H1 (cell line): ENCODE measurements around the gene CAVIN4. TPM values are rescaled to one million over a fixed set of nuclear protein-coding genes. Genes with fewer than 3 reads are reported as not detected.

Experiments
- CTCF ChIA-PET: fragments of 300-600 bp; sonication (Branson Sonifier 250); formaldehyde crosslinking; loops from one replicate; lab custom pipeline; 2021; ENCODE audit not compliant: partially characterized antibody; lab: Charles Lee
- POLR2A ChIA-PET: fragments of 300-600 bp; sonication (Branson Sonifier 250); formaldehyde crosslinking; loops from one replicate; lab custom pipeline; 2021; ENCODE audit warnings: inconsistent platforms; ENCODE audit not compliant: partially characterized antibody; lab: Charles Lee
- DNase-seq, 2 experiments: peaks; one replicate each; pipeline versions ENCODE4 v3.0.0 to v3.0.0-alpha.2; 2010 to 2022; ENCODE audit warnings: low spot score in 2 of 2, low read depth in 1 of 2, mixed read lengths in 1 of 2
- FAIRE-seq: peaks from 2 replicates; lab custom pipeline; 2011; peaks lifted over from hg19 to GRCh38; lab: Jason Lieb, UNC
- H2AFZ ChIP-seq: 2 replicates; pipeline ENCODE4 v1.8.1; 2012; ENCODE audit warnings: low read length, inconsistent platforms
- H2AK5ac ChIP-seq: 2 replicates; pipeline ENCODE4 v1.6.1; 2013; ENCODE audit warnings: low read depth, low read length
- H2BK120ac ChIP-seq: replicated peaks from 2 replicates; pipeline ENCODE3; 2013; ENCODE audit warnings: low read depth, low read length, inconsistent platforms
- H2BK12ac ChIP-seq: 2 replicates; pipeline ENCODE4 v1.6.1; 2013; ENCODE audit warnings: low read depth, low read length
- H2BK15ac ChIP-seq: 2 replicates; pipeline ENCODE4 v1.6.1; 2013; ENCODE audit warnings: low read length
- H2BK20ac ChIP-seq: 2 replicates; pipeline ENCODE4 v1.6.1; 2013; ENCODE audit warnings: low read length
- H2BK5ac ChIP-seq: 2 replicates; pipeline ENCODE4 v1.6.1; 2013; ENCODE audit warnings: low read depth, low read length
- H3K14ac ChIP-seq: 2 replicates; pipeline ENCODE4 v1.6.1; 2013; ENCODE audit warnings: inconsistent platforms; ENCODE audit not compliant: insufficient read length
- H3K18ac ChIP-seq: 2 replicates; pipeline ENCODE4 v1.6.1; 2013; ENCODE audit warnings: low read length; ENCODE audit errors: extremely low read depth
- H3K23ac ChIP-seq: 2 replicates; pipeline ENCODE4 v1.6.1; 2013; ENCODE audit warnings: inconsistent platforms; ENCODE audit not compliant: insufficient read length
- H3K23me2 ChIP-seq: 2 replicates; pipeline ENCODE4 v1.6.1; 2013; ENCODE audit warnings: low read depth, low read length
- H3K27ac ChIP-seq: 2 replicates; pipeline ENCODE4 v1.6.1; 2011; ENCODE audit warnings: low read depth, low read length, inconsistent platforms
- H3K27me3 ChIP-seq, 4 experiments: replicated peaks in 1 of 4; 1 replicate in 1 of 4; 2 replicates in 3 of 4; pipeline versions ENCODE4 v1.6.1 to v1.8.1; 2011 to 2013; ENCODE audit warnings: low read length in 3 of 4, mild to moderate bottlenecking in 3 of 4, inconsistent platforms in 2 of 4, mixed read lengths in 2 of 4, moderate library complexity in 1 of 4; ENCODE audit not compliant: control insufficient read depth in 3 of 4, insufficient read depth in 3 of 4; ENCODE audit errors: extremely low read depth in 1 of 4
- H3K36me3 ChIP-seq, 4 experiments: 2 replicates each; pipeline versions ENCODE4 v1.6.1 to v1.8.1; 2011 to 2013; ENCODE audit warnings: mild to moderate bottlenecking in 4 of 4, low read length in 3 of 4, moderate library complexity in 2 of 4, control low read depth in 1 of 4, inconsistent platforms in 1 of 4; ENCODE audit not compliant: insufficient read depth in 4 of 4, control insufficient read depth in 2 of 4
- H3K4ac ChIP-seq: replicated peaks from 2 replicates; pipeline ENCODE3; 2013; ENCODE audit warnings: low read length, low read depth, mixed read lengths, inconsistent platforms; ENCODE audit not compliant: insufficient read length
- H3K4me1 ChIP-seq, 4 experiments: replicated peaks in 1 of 4; 1 replicate in 1 of 4; 2 replicates in 3 of 4; pipeline versions ENCODE4 v1.6.1 to v1.8.1; 2011 to 2013; ENCODE audit warnings: low read length in 3 of 4, inconsistent platforms in 2 of 4, mixed read lengths in 1 of 4; ENCODE audit not compliant: insufficient read depth in 4 of 4, control insufficient read depth in 3 of 4
- H3K4me2 ChIP-seq, 2 experiments: 2 replicates each; pipeline versions ENCODE4 v1.6.1 to v1.8.1; 2011 to 2013; ENCODE audit warnings: low read depth in 2 of 2, low read length in 2 of 2, control low read depth in 1 of 2, inconsistent platforms in 1 of 2, mild to moderate bottlenecking in 1 of 2; ENCODE audit not compliant: insufficient read depth in 1 of 2
- H3K4me3 ChIP-seq, 4 experiments: fragments of 200-600, 300-600 bp in 1 of 4; sonication (generic), shearing (Covaris generic), sonication (Bioruptor Twin) in 1 of 4; 2 replicates each; pipeline versions ENCODE4 v1.5.1 to v1.8.1; 2011 to 2016; ENCODE audit warnings: low read length in 4 of 4, low read depth in 3 of 4, control low read depth in 2 of 4, inconsistent platforms in 2 of 4, mild to moderate bottlenecking in 2 of 4, mixed read lengths in 1 of 4, moderate library complexity in 1 of 4; ENCODE audit not compliant: insufficient read depth in 2 of 4; ENCODE audit errors: extremely low read depth in 1 of 4
- H3K56ac ChIP-seq: replicated peaks from 2 replicates; pipeline ENCODE3; 2013; ENCODE audit warnings: low read depth, mild to moderate bottlenecking, mixed read lengths, low read length, inconsistent platforms; ENCODE audit not compliant: insufficient read length
- H3K79me1 ChIP-seq: 2 replicates; pipeline ENCODE4 v1.6.1; 2013; ENCODE audit warnings: low read depth, low read length, control low read depth
- H3K79me2 ChIP-seq, 2 experiments: 2 replicates each; pipeline versions ENCODE4 v1.6.1 to v1.8.1; 2012 to 2013; ENCODE audit warnings: low read length in 2 of 2, mild to moderate bottlenecking in 2 of 2, inconsistent platforms in 1 of 2; ENCODE audit not compliant: insufficient read depth in 2 of 2, control insufficient read depth in 1 of 2
- H3K9ac ChIP-seq, 4 experiments: replicated peaks in 1 of 4; 1 replicate in 1 of 4; 2 replicates in 3 of 4; pipeline versions ENCODE4 v1.6.1 to v1.8.1; 2011 to 2013; ENCODE audit warnings: low read depth in 3 of 4, low read length in 3 of 4, control low read depth in 2 of 4, mild to moderate bottlenecking in 2 of 4, moderate library complexity in 2 of 4, inconsistent platforms in 1 of 4; ENCODE audit errors: extremely low read depth in 1 of 4
- H3K9me3 ChIP-seq, 2 experiments: 2 replicates each; pipeline versions ENCODE4 v1.6.1 to v1.8.1; 2012 to 2013; ENCODE audit warnings: mild to moderate bottlenecking in 2 of 2, moderate library complexity in 2 of 2, control low read depth in 1 of 2, inconsistent platforms in 1 of 2, low read depth in 1 of 2, low read length in 1 of 2, mixed read lengths in 1 of 2; ENCODE audit not compliant: insufficient read depth in 2 of 2
- H4K20me1 ChIP-seq, 2 experiments: replicated peaks in 1 of 2; 2 replicates each; pipeline versions ENCODE3 to v1.8.1; 2011 to 2013; ENCODE audit warnings: inconsistent platforms in 2 of 2, low read length in 2 of 2, mild to moderate bottlenecking in 1 of 2; ENCODE audit not compliant: insufficient read depth in 2 of 2, control insufficient read depth in 1 of 2
- H4K5ac ChIP-seq: 2 replicates; pipeline ENCODE4 v1.6.1; 2013; ENCODE audit warnings: low read length, low read depth, mixed read lengths, inconsistent platforms; ENCODE audit not compliant: insufficient read length
- H4K8ac ChIP-seq: 2 replicates; pipeline ENCODE4 v1.8.0; 2013; ENCODE audit warnings: mild to moderate bottlenecking, moderate library complexity, low read length, inconsistent platforms; ENCODE audit not compliant: insufficient read depth; ENCODE audit errors: extremely low read depth
- H4K91ac ChIP-seq: replicated peaks from 2 replicates; pipeline ENCODE3; 2013; ENCODE audit warnings: low read length, mixed read lengths, inconsistent platforms; ENCODE audit not compliant: insufficient read length
- BACH1 ChIP-seq: IDR thresholded peaks from 2 replicates; pipeline ENCODE4 v1.6.1; 2012; ENCODE audit warnings: low read length, improper control_type of control experiment
- BRCA1 ChIP-seq: IDR thresholded peaks from 2 replicates; pipeline ENCODE4 v1.6.1; 2012; ENCODE audit warnings: low read depth, low read length, improper control_type of control experiment
- CBX5 ChIP-seq: fragments of 300-800, 300-1000 bp; sonication (generic); IDR thresholded peaks from 2 replicates; pipeline ENCODE4 v1.7.1; 2016; ENCODE audit warnings: antibody characterized with exemption, low read length, low read depth
- CTBP2 ChIP-seq: IDR thresholded peaks from 2 replicates; pipeline ENCODE4 v1.7.0; 2011; ENCODE audit warnings: borderline replicate concordance, mild to moderate bottlenecking, moderate library complexity, mixed read lengths, low read length; ENCODE audit not compliant: insufficient read depth, insufficient read length
- KDM5A ChIP-seq: fragments of 200-600 bp; IDR thresholded peaks from 2 replicates; pipeline ENCODE4 v1.7.1; 2012; ENCODE audit warnings: mild to moderate bottlenecking, low read length, inconsistent platforms, mixed read lengths
- SIN3A ChIP-seq, 2 experiments: IDR thresholded peaks in 1 of 2; conservative IDR thresholded peaks in 1 of 2; 2 replicates each; pipeline ENCODE4 v1.6.1; 2011 to 2012; ENCODE audit warnings: low read length in 2 of 2, improper control_type of control experiment in 1 of 2, low read depth in 1 of 2, mild to moderate bottlenecking in 1 of 2
- SP2 ChIP-seq: IDR thresholded peaks from 2 replicates; pipeline ENCODE4 v1.6.1; 2012; ENCODE audit warnings: mild to moderate bottlenecking, low read length, inconsistent platforms
- TEAD4 ChIP-seq: IDR thresholded peaks from 2 replicates; pipeline ENCODE4 v1.6.1; 2012; ENCODE audit warnings: low read depth, low read length, inconsistent platforms, mixed read lengths
- YY1 ChIP-seq: IDR thresholded peaks from 2 replicates; pipeline ENCODE4 v1.6.1; 2011; ENCODE audit warnings: low read depth, mild to moderate bottlenecking, low read length
- WGBS, 2 experiments: shearing (Covaris generic) in 1 of 2; methylation state at CpG; one replicate each; pipeline versions ENCODE4 v1.1.6 to v1.1.7; 2013 to 2015; ENCODE audit warnings: low lambda C conversion rate in 2 of 2, mixed read lengths in 2 of 2, inconsistent platforms in 1 of 2, low coverage in 1 of 2, missing lambda C conversion rate in 1 of 2; ENCODE audit not compliant: insufficient replicate concordance in 2 of 2, insufficient coverage in 1 of 2, insufficient read length in 1 of 2; ENCODE audit errors: extremely low coverage in 1 of 2, missing lambda C conversion rate in 1 of 2; 5-methylcytosine and 5-hydroxymethylcytosine counted together
- polyA plus RNA-seq, 7 experiments: library from polyadenylated mRNA; depleted of rRNA in 3 of 7; stranded (reverse) in 5 of 7; unstranded in 2 of 7; fragments of >200 nt in 5 of 7; fragments of 200-250 nt in 2 of 7; gene quantifications; 1 replicate in 5 of 7; 2 replicates in 1 of 7; 4 replicates in 1 of 7; pipeline versions ENCODE4 v1.2.1 to v1.2.3, GENCODE V29; 2011 to 2013; ENCODE audit warnings: missing spikeins in 2 of 7, mixed read lengths in 2 of 7
- total RNA-seq: library from RNA; stranded (reverse); fragmentation: NEBNext Ultra II Directional; extraction: Animal tissue kit (Norgen Biotek cat#: 25700); gene quantifications from 2 replicates; pipeline ENCODE4 v1.2.1, GENCODE V29; 2021

The CAVIN4 gene
- total and polyA plus RNA-seq, 2 of the 8 experiments (the other 6 are each of a cell fraction or from before 2014, with no cell fraction given), result 2.3 to 9.1 TPM

GRCh38 chr9:100597236-100597635, 19.4 kb downstream of the CAVIN4 start:
- no peak for FAIRE-seq

More at GRCh38 chr9:100597236-100597635, 19.4 kb downstream of the CAVIN4 start:
- no peak for TF ChIP-seq SIN3A (conservative IDR thresholded peaks at IDR 0.05 in 1 of 2, IDR thresholded peaks at IDR 0.05 in 1 of 2; ENCODE audit: low read depth in 1 of 2, low read length in 2 of 2)
- no peak for TF ChIP-seq KDM5A
- no peak for TF ChIP-seq YY1
- no peak for TF ChIP-seq TEAD4
- no peak for TF ChIP-seq BRCA1
- TF ChIP-seq SP2, result no peak
- no peak for TF ChIP-seq CBX5
- TF ChIP-seq BACH1, result no peak
- no peak for TF ChIP-seq CTBP2
- H3K27me3 ChIP-seq, result no peaks in the 10 kb centered on the region
- no peak overlapping the region for H4K91ac ChIP-seq
- H3K56ac ChIP-seq, result no peak overlapping the region
- H2AK5ac ChIP-seq, result 0 out of 2 replicates have a peak overlapping the region, but pooled peaks have one; percentile 5
- 91 to 100% methylated on average over 1 to 6 of the region's 6 CpGs for WGBS, 2 experiments
- no peaks in the 10 kb centered on the region for H3K79me2 ChIP-seq
- peak overlapping the region; percentile 31; the same call in 1 of the 2 replicates for H2BK12ac ChIP-seq
- no peak overlapping the region for H3K14ac ChIP-seq
- no peak overlapping the region for H4K5ac ChIP-seq
- H3K18ac ChIP-seq, result no peak overlapping the region
- no peak overlapping the region for H2BK120ac ChIP-seq
- no peak overlapping the region for H4K8ac ChIP-seq
- no peak overlapping the region for H3K4ac ChIP-seq
- peaks cover 3 to 17% (median 12%) of the 10 kb centered on the region in 4 experiments; a peak in 5 of 7 replicates for H3K4me1 ChIP-seq
- no peak overlapping the region for H2AFZ ChIP-seq
- ChIA-PET CTCF (interaction anchor here (0.6 to 2.9 kb wide), 9 partner anchors 12 to 1365 kb away, joined by 3 to 14 read pairs (median 4); partner anchors contain the start of gene TMEFF1), POLR2A (interaction anchor here (1.4 to 1.9 kb wide), 3 partner anchors 71 to 170 kb away, joined by 3 to 6 read pairs (median 3); partner anchors contain the start of gene MSANTD3)
- no peak for DNase-seq
- H2BK5ac ChIP-seq, result no peak overlapping the region
- no peaks in the 10 kb centered on the region for H3K79me1 ChIP-seq
- H3K4me3 ChIP-seq, result no peak overlapping the region
- H3K4me2 ChIP-seq, result no peak overlapping the region; a peak in 1 of 4 replicates
- no peaks in the 10 kb centered on the region for H3K36me3 ChIP-seq
- no peak overlapping the region for H2BK20ac ChIP-seq
- no peak overlapping the region for H2BK15ac ChIP-seq
- H3K9me3 ChIP-seq, result no peaks in the 10 kb centered on the region
- no peak overlapping the region for H3K23ac ChIP-seq
- H3K23me2 ChIP-seq, result peaks cover 5% of the 10 kb centered on the region
- no peak overlapping the region for H3K27ac ChIP-seq
- H4K20me1 ChIP-seq, result no peaks in the 10 kb centered on the region
- no peak overlapping the region; a peak in 2 of 7 replicates for H3K9ac ChIP-seq
